CD4-positive, alpha-beta T cell treated with Interleukin-15 for 4 hours (primary cell): ENCODE results near the gene PADI1.
"Not testable (repeated sequence)": the region's sequence is repeated elsewhere in the genome, so short reads cannot be mapped to it uniquely, and the experiment has no call there.

ENCODE experiments used
- DNase-seq: peaks from one replicate; pipeline ENCODE4 v3.0.0-alpha.2; 2020; ENCODE audit warnings: low spot score

The PADI1 gene

DNA sequence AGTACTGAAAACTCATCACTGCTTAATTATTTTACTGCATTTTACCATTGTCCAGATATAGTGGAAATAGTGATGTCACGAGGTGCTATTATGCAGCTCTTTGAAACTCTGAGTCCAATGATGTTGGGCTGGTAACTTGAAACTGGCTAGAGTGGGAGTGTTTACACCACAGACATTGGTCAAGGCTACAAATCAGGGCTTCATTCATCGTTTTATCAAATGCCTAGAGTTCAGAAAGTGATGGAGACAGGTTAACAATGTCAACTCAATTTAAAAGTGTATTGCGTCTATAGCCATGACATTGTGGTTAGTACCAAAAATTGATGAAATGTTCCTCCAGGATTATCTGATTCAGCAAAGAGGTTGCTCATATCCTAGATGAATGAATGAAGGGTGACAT is 12.7 kb downstream of the PADI1 start:
- DNase-seq, result no peak

DNA sequence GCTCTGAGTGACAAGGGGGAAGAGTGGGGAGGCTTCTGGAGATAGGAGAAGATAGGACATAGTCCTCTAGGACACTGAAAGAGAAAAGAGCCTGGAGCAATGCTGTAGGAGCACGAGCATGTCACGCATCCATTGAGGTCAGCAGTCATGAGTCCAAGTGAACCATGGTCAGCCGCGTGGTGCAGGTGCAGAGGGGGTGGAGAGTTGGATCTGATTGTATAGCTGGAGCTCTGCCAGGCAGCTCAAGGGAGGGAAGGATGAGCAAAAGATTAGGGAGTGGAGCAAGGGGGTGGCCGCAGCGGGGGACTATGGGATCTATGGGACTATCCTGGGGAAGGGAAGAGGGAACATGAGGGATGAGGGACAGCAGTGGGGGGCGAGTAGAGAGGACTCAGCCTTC is 14.0 kb downstream of the PADI1 start:
- DNase-seq, result no peak

DNA sequence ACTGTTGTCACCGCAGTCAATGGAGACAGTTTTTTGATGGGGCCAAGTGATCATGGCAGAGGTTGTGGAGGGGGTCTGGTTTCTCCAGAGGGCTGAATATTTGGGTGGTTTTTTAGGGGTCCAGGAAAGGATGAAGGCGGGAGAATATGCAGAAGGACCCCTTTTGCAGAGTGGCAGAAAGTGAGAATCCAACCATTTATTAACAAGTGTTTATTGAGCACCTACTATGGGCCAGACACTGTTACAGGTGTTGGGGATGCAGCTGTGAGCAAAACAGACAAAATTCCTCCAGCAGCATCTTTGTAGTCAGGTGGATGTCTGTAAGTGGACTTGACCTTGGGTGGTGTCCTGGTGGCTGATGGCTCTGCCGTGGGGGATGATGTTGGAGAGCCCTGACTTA is 15.4 kb downstream of the PADI1 start:
- DNase-seq, result no peak

DNA sequence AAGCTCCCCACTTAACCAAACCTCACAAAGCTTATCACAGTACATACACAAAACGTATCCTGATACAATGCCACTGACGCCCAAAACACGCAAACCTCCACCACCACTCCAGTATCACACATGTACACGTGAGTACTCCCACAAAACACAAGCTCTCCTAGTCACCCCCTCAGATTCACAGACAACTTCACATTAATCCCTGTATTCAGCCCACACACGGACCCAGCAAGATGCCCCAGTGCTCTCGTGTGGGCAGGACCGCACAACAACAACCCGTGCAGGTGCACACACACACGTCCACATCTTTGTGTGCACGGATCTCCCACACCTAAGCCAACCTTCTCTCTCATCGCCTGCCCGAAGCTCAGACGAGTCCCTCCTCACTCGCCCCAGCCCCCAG is 17.6 kb downstream of the PADI1 start:
- no peak for DNase-seq

DNA sequence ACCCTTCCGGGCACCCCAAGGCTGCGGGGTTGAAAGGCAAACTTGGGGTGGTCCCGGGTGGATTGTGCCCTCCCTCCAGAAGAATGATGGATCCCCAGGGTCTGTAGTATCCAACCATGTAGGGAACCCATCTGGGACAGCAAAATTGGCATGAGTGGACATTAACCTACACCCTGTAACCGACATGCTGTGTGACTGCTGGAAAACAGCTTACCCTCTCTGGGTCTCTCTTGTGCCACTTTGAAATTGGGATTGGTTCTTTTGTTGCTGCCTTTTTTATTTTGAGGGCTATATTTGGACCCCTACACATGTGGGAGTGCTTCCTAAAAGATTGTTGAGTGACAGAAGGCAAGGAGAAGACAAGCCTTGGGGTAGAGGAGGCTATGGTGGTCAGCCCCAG is 19.5 kb downstream of the PADI1 start:
- DNase-seq, result no peak

DNA sequence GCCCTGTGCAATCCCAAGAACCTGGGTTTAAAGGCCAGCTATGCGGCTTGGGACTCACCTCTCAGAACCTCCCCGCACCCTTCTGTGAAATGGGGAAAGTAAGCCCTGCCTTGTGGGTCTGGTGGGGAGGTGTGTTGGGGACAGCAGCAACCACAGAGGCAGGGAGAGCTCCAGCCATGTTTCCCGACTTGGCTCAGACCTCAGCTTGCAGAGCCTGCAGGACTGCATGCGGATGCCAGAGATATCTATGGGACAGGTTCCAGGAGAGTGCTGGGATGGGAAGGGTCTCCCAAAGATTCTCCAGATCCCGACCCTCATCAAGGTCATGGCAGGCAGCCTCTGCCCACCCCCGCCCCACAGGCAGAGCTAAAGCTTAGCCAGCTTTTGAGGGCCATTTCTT is 20.2 kb downstream of the PADI1 start:
- DNase-seq, result no peak

DNA sequence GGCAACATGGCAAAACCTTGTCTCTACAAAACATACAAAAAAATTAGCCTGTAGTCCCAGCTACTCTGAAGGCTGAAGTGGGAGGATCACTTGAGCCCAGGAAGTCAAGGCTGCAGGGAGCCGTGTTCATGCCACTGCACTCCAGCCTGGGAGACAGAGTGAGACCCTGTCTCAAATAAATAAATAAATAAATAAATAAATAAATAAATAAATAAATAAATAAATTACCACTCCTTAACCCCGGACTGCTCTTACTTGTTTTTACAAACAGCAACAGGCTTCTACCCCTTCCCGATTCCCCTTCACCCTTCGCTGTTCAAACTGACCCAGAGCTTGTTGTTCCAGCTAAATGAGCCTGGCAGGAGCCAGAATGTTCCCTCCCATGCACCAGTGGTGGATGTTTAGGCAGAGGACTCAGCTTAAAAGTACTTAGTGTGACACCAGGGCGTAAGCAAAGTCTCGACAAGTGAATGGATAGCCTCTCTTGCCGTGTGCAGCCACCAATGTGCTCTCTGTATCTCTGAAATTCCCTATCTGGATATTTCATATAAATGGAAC is 22.5 kb downstream of the PADI1 start:
- DNase-seq, result no peak

DNA sequence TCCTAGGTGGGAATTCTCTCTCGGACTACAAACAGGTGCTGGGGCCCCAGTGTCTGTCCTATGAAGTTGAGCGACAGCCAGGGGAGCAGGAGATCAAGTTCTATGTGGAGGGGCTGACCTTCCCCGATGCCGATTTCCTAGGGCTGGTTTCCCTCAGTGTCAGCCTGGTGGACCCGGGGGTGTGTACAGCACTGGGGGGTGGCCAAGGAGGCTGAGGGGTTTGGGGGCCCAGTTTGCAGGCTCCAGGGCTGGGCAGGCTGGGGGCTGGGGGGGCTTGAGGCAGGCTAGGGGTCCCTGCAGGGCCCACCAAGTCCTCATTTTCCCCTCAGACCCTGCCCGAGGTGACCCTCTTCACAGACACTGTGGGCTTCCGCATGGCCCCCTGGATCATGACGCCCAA is 23.7 kb downstream of the PADI1 start:
- no peak for DNase-seq

DNA sequence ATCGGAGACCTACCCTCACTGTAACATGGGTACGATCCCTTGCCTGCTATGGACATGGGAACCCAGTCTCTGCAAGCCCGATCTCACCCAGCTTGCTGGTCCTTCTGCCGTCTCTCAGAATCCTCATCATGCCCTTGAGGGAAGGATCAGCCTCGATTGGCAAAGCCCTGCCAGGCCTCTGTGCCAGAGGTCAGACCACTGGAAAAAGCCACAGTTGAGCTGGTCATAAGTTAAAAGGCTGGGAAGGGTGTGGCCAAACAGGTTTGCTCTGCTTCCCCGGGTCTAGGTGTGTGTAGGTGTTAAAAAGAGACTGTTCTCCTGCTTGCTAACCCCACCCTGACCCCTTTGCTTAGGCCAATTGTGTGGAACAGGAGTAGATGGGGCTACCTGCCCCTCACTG is 24.5 kb downstream of the PADI1 start:
- DNase-seq, result no peak

DNA sequence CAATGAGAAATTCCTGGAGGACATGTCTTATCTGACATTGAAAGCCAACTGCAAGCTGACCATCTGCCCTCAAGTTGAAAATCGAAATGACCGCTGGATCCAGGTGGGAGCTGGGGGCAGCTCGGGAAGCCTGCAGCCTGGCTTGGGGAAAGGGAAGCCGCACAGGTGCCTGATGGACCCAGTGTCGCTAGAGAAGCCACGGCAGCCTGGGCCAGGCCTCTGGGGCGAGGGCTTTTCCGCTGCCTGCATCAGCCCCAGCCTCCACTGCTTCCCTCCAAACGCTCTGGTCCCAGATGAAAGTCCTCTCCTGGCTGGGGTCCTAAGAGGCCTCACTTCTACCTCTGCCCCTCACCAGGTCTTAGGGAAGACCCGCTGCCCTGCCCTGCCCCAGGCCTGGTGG is 25.2 kb downstream of the PADI1 start:
- no peak for DNase-seq

DNA sequence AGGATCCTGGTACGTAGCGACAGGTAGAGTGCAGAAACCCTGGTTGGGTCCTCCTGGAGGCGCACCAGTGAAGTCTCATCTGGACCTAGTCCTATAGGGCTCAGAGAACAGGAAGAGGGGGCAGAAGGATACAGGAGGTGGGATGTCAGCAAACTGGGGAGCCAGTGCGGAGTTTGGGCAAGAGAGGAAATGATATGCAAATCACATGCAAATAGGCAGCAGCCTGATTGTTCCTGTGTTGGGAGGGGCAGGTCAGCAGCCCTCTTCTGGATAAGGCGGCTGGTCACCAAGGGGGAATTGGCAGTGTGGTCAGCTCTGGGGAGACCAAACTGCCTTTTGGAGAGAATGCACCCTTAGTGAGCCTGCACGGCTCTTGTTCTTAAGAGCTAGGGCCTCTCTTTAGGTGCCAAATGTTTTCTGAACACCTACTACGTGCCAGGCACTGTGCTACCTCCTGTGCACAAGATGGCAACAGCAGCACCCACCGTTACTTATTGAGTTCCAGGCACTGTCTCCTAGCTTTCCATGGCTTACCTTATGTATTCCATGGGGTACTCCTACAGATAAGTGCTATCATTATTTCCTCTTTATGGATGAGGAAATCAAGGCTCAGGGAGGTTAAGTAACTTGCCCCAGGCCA is 25.9 kb downstream of the PADI1 start:
- DNase-seq, result no peak

DNA sequence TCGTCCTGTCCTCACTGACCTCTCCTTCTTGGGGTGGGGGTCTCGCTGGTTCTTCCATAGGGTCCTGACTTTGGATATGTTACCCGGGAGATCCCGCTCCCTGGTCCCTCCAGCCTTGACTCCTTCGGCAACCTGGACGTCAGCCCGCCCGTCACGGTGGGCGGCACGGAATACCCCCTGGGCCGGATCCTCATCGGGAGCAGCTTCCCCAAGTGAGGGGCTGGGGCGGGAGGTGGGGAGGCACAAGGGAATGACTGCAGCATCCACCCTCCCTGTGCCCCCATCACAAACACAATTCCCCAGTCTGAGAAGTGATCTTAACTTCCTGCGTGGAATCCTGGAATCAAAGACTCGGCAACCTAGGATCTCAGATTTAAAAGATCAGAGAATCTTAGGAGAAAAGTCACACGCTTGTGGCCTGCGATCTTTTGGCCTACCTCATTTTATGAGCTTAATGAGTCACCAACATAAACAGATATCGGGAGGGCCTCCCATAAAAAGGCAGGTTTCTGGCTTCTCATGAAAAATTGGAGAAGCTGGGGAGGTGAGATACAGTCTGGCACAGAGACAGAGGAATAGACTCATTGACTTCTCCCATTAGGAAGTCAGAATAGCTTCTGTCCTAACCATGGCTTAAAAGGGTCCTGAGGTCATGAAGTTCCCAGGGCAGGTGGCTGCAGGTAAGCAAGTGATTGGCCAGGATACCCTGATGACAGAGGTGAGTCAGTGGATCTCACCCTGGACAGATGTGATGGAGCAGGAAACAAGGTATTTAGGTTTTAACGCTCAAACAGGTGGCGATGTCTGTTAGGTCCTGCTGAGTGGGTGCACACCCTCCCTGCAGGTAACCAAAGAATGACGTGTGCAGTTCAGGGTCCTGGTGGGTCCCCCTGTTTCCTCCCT is 28.1 kb downstream of the PADI1 start:
- no peak for DNase-seq

DNA sequence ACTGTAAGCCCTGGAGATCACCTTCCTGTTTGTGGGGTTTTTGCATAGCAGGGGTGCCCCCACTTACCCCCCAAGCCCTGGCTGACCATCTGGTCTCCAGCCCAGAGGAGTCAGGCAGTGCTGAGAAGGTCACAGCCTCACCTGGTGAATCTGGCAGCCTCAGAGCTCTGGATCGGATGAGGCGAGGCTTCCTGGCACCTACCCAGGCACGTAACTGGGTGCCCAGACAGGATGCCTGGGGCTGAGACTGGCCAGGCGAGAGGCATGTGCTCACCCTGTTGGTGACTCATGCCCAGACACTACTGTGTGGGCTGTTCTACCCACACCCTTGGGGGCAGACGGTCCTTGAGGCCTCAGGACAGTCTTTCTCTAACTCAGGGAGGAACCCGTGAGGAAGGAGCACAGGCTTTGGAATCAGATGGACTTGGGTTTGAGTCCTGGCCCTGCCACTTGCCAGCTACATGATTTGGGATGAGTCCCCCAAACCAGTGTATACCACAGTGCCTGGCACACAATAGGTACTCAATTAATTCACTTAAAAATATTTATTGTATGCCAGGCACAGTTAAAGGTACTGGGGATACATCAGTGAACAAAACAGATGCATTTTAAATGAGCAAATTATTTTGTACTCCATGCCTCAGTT is 28.9 kb downstream of the PADI1 start:
- no peak for DNase-seq

DNA sequence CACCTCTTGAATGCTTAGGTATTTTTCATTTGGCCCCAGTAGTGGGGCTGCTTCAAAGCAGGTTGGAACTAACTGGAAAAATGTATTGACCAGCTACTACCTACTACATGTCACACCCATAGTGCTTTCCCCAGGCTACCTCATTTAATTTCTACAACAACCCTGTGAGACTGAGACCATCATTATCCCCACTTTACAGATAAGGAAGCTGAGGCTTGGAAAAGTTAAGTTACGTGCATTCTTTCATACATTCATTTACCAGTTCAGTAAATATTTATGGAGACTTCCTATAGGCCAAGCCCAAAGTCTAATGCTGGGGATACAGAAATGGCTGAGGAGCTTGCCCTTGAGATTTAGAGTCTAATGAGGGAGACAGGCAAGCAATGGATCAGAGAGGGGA is 29.5 kb downstream of the PADI1 start:
- no peak for DNase-seq

DNA sequence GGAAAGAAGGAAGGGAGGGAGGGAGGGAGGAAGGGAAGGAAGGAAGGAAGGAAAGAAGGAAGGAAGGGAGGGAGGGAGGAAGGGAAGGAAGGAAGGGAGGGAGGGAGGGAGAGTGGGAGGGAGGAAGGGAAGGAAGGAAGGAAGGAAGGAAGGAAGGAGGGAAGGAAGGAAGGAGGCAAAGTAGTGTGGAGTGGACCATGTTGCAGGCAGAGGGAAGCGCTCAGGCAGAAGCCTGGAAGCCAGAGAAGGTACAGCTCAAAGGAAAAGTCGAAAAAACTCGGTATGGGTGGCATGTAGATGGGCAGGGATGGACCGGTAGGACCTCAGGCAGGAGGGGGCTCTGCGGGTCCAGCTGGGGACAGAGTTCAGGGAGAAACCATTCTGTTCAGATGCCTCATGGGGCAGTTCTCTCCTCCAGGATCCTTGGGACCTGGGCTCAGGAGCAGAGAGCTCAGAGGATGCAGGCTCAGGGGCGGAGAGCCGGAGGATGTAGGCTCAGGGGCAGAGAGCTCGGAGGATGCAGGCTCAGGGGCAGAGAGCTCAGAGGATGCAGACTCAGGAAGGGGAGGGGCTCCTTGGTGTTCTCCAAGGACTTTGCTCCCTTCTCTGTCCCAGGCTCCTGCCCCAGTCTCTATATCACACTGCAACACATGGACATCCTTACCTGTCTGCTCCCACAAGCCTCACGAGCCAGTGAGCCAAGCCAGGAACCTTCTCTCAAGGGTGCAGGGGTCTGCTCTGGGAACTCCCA is 30.4 kb downstream of the PADI1 start:
- DNase-seq, result no peak

DNA sequence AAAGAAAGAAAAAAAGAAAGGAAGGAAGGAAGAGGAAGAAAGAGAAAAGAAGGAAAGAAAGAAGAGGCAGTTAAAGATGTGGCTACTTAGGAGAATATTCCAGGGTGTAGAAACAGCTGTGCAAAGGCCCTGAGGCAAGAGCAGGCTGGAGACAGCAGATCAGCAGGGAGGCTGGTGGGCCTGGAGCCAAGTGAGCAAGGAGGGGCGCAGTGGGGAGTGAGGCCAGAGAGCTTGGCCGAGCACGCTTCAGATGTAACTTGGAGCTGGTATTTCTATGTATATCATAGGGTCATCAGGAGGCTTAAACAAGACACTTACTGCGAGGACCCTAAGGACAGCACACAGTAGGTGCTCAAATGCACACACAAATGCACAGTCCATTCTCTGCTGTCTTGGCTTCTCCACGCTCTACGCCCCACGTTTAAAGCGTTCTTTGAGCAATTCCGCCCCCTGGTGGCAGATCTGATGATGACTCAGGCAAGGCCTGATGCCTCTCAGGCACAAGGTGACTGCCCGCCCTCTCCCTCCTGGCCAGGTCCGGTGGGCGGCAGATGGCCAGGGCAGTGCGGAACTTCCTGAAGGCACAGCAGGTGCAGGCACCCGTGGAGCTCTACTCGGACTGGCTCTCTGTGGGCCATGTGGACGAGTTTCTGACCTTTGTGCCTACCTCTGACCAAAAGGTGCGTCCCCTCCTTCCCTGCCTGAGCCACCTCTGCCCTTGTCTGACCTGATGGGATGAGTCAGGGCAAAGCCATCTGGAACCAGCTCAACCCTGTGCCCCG is 32.0 kb downstream of the PADI1 start:
- peak; percentile 83 for DNase-seq

DNA sequence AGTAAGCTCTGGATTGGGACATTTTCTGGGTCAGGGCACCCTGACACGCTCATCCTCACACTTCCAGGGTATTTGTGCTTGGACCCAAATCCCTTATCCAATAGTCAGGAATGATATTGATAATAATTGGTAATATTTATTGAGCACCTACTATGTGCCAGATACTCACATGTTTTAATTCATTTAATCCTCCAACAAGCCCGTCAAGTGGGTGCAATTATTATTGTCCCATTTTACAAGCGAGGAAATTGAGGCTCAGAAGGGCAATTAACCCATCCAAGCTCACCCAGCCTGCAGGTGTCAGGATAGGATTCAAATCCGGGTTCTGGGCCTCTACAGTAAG is 32.6 kb downstream of the PADI1 start:
- no peak for DNase-seq

DNA sequence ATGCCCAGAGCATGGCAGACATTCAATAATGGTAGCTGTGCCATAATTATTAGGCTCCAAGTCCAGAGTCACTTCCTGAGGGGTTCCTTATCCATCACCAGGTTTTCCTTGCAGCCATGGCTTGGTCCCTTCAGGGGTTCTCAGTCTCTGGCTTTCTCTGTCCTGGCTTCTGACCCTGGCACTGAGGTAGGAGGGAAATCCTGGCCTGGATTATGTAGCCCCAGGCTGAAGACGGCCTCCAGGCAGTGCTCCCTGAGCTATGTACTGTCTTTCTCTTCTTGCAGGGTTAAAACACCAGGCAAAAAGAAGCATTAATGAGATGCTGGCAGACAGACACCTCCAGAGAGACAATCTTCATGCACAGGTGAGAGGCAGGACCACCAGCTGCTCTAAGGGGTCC is 34.5 kb downstream of the PADI1 start:
- no peak for DNase-seq

DNA sequence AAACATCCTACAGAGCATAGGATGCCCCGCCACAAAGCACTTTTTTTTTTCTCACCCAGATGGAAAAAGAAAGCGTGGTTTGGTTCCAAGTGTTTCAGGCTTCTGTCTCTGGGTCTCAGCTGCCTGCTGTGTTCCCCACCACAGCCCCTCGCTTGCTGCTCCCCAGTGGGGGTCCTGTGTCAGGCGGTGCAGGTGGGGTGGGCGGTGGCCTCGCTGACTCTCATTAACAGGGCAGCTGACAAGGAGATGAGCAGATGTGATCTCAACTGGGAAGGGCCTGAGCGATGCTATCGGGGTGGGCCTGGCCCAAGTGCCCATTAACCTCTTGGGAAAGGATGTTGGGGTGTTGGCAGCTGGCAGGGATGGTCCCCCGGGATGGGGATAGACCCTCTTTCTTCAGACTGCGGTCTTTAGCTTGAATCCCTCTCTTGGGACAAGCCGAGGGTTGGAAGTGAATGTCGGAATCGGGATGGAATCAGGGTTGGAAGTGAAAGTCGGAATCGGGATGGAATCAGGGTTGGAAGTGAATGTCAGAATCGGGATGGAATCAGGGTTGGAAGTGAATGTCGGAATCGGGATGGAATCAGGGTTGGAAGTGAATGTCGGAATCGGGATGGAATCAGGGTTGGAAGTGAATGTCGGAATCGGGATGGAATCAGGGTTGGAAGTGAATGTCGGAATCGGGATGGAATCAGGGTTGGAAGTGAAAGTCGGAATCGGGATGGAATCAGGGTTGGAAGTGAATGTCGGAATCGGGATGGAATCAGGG is 36.3 kb downstream of the PADI1 start:
- DNase-seq, result not testable (repeated sequence)

DNA sequence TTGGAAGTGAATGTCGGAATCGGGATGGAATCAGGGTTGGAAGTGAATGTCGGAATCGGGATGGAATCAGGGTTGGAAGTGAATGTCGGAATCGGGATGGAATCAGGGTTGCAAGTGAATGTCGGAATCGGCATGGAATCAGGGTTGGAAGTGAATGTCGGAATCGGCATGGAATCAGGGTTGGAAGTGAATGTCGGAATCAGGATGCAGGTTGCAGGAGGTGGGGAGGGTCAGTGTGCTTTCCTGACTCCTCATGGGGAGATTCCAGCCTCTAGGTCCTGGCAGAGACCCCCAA is 36.8 kb downstream of the PADI1 start:
- not testable (repeated sequence) for DNase-seq

DNA sequence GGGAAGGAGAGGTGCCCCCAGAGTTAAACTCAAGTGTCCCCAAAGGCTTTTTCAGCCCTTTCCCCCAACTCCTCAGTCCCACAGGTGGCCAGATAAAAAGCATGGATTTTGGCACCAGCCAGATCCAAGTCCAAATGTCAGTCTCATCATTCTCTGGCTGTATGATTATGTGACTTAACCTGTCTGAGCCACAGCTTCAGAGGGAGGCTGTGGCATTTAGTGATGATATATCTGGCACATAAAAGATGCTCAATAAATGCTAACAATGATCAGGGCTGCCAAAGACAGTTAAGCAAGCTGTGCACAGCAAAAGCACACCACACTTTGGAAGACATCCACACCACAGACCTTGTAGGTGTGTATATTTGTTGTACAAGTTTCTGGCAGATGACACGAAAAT is 38.3 kb downstream of the PADI1 start:
- no peak for DNase-seq
